Coronary artery (tissue), 2 donors: ENCODE results near the gene GAPDHS.

Experiments used
- DNase-seq: peaks from one replicate; pipeline ENCODE4 v3.0.0-alpha.2; 2017; ENCODE audit warnings: low spot score
- H3K27ac ChIP-seq, 2 donors: fragments of 200-600 bp; sonication (generic); one replicate each; pipeline ENCODE4 v1.5.1; 2016 to 2019
- H3K4me3 ChIP-seq: fragments of 200-600 bp; sonication (generic); 2 replicates; pipeline ENCODE4 v1.5.1; 2016; ENCODE audit warnings: mild to moderate bottlenecking, moderate library complexity
- CTCF ChIP-seq: fragments of 200-600 bp; sonication (generic); IDR thresholded peaks from one replicate; pipeline ENCODE4 v1.5.1; 2019; ENCODE audit warnings: antibody characterized with exemption

GAPDHS gene

GRCh38 chr19:35539314-35539713, 6.1 kb downstream of the GAPDHS start:
- Histone ChIP-seq H3K27ac (no peak overlapping the region), H3K4me3 (no peak overlapping the region)
- TF ChIP-seq CTCF, result no peak
- no peak for DNase-seq

- no peak for TF ChIP-seq CTCF
- Histone ChIP-seq H3K4me3 (no peak overlapping the region), H3K27ac (no peak overlapping the region)
- no peak for DNase-seq
Measured at GRCh38 chr19:35539850-35540249, 6.6 kb downstream of the GAPDHS start.

- no peak for DNase-seq
- TF ChIP-seq CTCF, result no peak
- no peak overlapping the region for H3K27ac ChIP-seq
- no peak overlapping the region for H3K4me3 ChIP-seq
Measured at GRCh38 chr19:35540356-35540927, 7.2 kb downstream of the GAPDHS start.

GRCh38 chr19:35542209-35542608, 9.0 kb downstream of the GAPDHS start:
- TF ChIP-seq CTCF, result no peak
- no peak for DNase-seq
- no peak overlapping the region for H3K4me3 ChIP-seq
- H3K27ac ChIP-seq, result no peak overlapping the region

GRCh38 chr19:35543280-35544109, 10.2 kb downstream of the GAPDHS start:
- no peak for TF ChIP-seq CTCF
- H3K4me3 ChIP-seq, result no peak overlapping the region
- no peak for DNase-seq
- H3K27ac ChIP-seq, result no peak overlapping the region

GRCh38 chr19:35544110-35544802, 11.0 kb downstream of the GAPDHS start:
- H3K4me3 ChIP-seq, result peak overlapping the region; percentile 92
- no peak for DNase-seq
- TF ChIP-seq CTCF, result no peak
- peak overlapping the region in 1 of 2 donors; percentile 91 for H3K27ac ChIP-seq
